Stimulated activated CD4-positive, alpha-beta T cell treated with anti-CD3 and anti-CD28 coated beads, Interleukin-15, amount 100 ng/mL, for 24 hours (primary cell): ENCODE data around the gene CST3.

Experiments
- DNase-seq: peaks from one replicate; pipeline ENCODE4 v3.0.0-alpha.2; 2020

The CST3 gene

GRCh38 chr20:23595941-23596340, 41.8 kb downstream of the CST3 start:
- no peak for DNase-seq

- no peak for DNase-seq
Measured at GRCh38 chr20:23588434-23589403, 49.0 kb downstream of the CST3 start.

- DNase-seq = no peak
Measured at GRCh38 chr20:23587631-23588030, 50.1 kb downstream of the CST3 start.

GRCh38 chr20:23586735-23587525, 50.8 kb downstream of the CST3 start:
- no peak for DNase-seq

- DNase-seq = no peak
Measured at GRCh38 chr20:23585808-23586734, 51.7 kb downstream of the CST3 start.

GRCh38 chr20:23585449-23585807, 52.3 kb downstream of the CST3 start:
- no peak for DNase-seq

- DNase-seq = no peak
Measured at GRCh38 chr20:23584434-23585199, 53.1 kb downstream of the CST3 start.
